Sigmoid colon (tissue), 7 donors: ENCODE measurements around the gene SLC5A1. TPM values are rescaled to one million over a fixed set of nuclear protein-coding genes. Genes with fewer than 3 reads are reported as not detected.

Experiments
- DNase-seq: peaks from one replicate; pipeline ENCODE4 v3.0.0-alpha.2; 2019
- H3K27ac ChIP-seq, 4 donors: fragments of 200-600 bp; sonication (generic); one replicate each; pipeline ENCODE4 v1.5.1; 2016 to 2019; ENCODE audit warnings: mild to moderate bottlenecking in 1 of 4
- H3K27me3 ChIP-seq, 3 donors: fragments of 200-600 bp; sonication (generic); one replicate each; pipeline ENCODE4 v1.5.1; 2019; ENCODE audit warnings: mild to moderate bottlenecking in 1 of 3
- H3K36me3 ChIP-seq, 4 donors: fragments of 200-600 bp; sonication (generic); one replicate each; pipeline ENCODE4 v1.5.1; 2016 to 2019
- H3K4me1 ChIP-seq, 4 donors: fragments of 200-600 bp; sonication (generic); one replicate each; pipeline ENCODE4 v1.5.1; 2017 to 2019
- H3K4me3 ChIP-seq, 4 donors: fragments of 200-600 bp; sonication (generic); one replicate each; pipeline ENCODE4 v1.5.1; 2017 to 2019; ENCODE audit warnings: mild to moderate bottlenecking in 2 of 4, moderate library complexity in 1 of 4
- H3K9me3 ChIP-seq, 4 donors: fragments of 200-600 bp in 3 of 4; sonication (generic) in 3 of 4; one replicate each; pipeline versions ENCODE4 v1.5.1 to v1.6.1; 2013 to 2019
- EP300 ChIP-seq, 4 donors: sonication (generic); formaldehyde crosslinking; IDR thresholded peaks; one replicate each; pipeline ENCODE4 v1.6.1; 2017; ENCODE audit warnings: antibody characterized with exemption in 4 of 4
- POLR2A ChIP-seq, 2 donors: fragments of 450-650 bp; IDR thresholded peaks; one replicate each; pipeline ENCODE4 v1.6.1; 2016; ENCODE audit warnings: antibody characterized with exemption in 2 of 2, mild to moderate bottlenecking in 2 of 2, moderate library complexity in 2 of 2
- POLR2AphosphoS5 ChIP-seq, 4 donors: sonication (generic); formaldehyde crosslinking; IDR thresholded peaks; one replicate each; pipeline ENCODE4 v1.6.1; 2017; ENCODE audit warnings: antibody characterized with exemption in 4 of 4
- WGBS, 2 donors: extraction: QIAGEN DNeasy Blood & Tissue Kit; methylation state at CpG; one replicate each; pipeline ENCODE4 v1.1.7; 2013; 5-methylcytosine and 5-hydroxymethylcytosine counted together
- intact Hi-C: fragments of 100-400 bp; cut with DNase I; formaldehyde crosslinking; loops from one replicate; pipeline ENCODE4 v1.15.1; 2023
- polyA plus RNA-seq, 3 donors: library from polyadenylated mRNA; stranded (reverse); fragments of 200-250 nt; gene quantifications; one replicate each; pipeline ENCODE4 v1.2.3, GENCODE V29; 2013
- total RNA-seq, 4 donors: library from RNA; depleted of rRNA; stranded (reverse); fragments of >200 nt; gene quantifications; one replicate each; pipeline ENCODE4 v1.1.0, GENCODE V29; 2016
- TF ChIP-seq, protein P1 (sequence below), 4 experiments: fragments of 450-650 bp in 3 of 4; fragments of 200-600 bp in 1 of 4; IDR thresholded peaks; one replicate each; pipeline ENCODE4 v1.5.1; 2016 to 2019; ENCODE audit warnings: antibody characterized with exemption in 4 of 4, mild to moderate bottlenecking in 3 of 4, moderate library complexity in 2 of 4
- donor health status: healthy with polysubstance abuse.
- donor health status: Bipolar disorder and iron deficiency.
- donor health status: healthy.

Gene SLC5A1
- total and polyA plus RNA-seq, 7 donors, result 2.4 to 28.8 (median 2.8) TPM; not detected in 4

DNA sequence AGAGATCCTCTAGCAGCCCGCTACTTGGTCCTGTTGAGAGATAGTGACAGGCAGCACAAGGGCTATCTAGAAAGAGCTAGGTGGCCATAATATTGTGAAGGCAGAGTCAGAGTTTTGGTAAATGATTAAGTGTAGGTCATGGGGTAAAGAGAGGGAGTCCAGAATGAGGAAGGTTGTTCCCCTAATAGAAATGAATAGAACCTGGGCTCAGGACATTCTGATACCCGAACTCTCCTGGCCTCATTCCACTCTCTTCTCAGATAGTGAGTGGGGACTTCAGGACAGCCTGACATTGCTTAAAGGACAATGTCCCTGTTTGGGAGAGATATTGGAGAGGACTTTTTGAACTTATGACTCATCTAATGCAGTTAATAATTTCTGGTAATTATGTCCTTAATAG lies 20.6 kb downstream of the SLC5A1 start:
- no peak overlapping the region for H3K4me3 ChIP-seq
- intact Hi-C loops, result no loop called here

DNA sequence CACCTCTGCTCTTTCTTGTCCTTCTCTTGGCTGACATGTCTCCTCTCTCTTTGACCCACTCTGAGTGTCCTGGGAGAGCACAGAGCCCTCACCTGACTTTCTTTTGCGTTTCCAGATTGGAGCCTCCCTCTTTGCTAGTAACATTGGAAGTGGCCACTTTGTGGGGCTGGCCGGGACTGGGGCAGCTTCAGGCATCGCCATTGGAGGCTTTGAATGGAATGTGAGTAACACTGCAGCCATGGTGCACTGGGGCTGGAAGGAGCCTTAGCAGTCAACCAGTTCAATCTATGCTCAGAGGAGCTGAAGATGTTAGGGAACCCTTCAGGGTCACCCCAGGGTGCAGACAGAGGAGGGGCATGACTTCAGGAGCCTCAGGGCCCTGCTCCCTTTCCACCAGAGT lies 23.8 kb downstream of the SLC5A1 start:
- 78 to 85% methylated on average over 3 of the region's 3 CpGs for WGBS, 2 donors
- no peaks in the 10 kb centered on the region for H3K36me3 ChIP-seq

More for the DNA sequence above, 20.6 kb downstream of the SLC5A1 start:
- no peak overlapping the region for H3K27ac ChIP-seq
- DNase-seq, result no peak
- H3K4me1 ChIP-seq, result peaks cover 0 to 8% (median 8%) of the 10 kb centered on the region in 4 donors
- no peak for TF ChIP-seq POLR2AphosphoS5 (IDR thresholded peaks at IDR 0.05)
- TF ChIP-seq, protein P1, sequence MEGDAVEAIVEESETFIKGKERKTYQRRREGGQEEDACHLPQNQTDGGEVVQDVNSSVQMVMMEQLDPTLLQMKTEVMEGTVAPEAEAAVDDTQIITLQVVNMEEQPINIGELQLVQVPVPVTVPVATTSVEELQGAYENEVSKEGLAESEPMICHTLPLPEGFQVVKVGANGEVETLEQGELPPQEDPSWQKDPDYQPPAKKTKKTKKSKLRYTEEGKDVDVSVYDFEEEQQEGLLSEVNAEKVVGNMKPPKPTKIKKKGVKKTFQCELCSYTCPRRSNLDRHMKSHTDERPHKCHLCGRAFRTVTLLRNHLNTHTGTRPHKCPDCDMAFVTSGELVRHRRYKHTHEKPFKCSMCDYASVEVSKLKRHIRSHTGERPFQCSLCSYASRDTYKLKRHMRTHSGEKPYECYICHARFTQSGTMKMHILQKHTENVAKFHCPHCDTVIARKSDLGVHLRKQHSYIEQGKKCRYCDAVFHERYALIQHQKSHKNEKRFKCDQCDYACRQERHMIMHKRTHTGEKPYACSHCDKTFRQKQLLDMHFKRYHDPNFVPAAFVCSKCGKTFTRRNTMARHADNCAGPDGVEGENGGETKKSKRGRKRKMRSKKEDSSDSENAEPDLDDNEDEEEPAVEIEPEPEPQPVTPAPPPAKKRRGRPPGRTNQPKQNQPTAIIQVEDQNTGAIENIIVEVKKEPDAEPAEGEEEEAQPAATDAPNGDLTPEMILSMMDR (IDR thresholded peaks at IDR 0.05), result no peak
- no peak for TF ChIP-seq POLR2A (IDR thresholded peaks at IDR 0.05)
- WGBS, 2 donors, result 82 to 94% methylated on average over 2 of the region's 2 CpGs
- H3K9me3 ChIP-seq, result no peaks in the 10 kb centered on the region
- H3K27me3 ChIP-seq, result no peaks in the 10 kb centered on the region
- no peaks in the 10 kb centered on the region for H3K36me3 ChIP-seq

DNA sequence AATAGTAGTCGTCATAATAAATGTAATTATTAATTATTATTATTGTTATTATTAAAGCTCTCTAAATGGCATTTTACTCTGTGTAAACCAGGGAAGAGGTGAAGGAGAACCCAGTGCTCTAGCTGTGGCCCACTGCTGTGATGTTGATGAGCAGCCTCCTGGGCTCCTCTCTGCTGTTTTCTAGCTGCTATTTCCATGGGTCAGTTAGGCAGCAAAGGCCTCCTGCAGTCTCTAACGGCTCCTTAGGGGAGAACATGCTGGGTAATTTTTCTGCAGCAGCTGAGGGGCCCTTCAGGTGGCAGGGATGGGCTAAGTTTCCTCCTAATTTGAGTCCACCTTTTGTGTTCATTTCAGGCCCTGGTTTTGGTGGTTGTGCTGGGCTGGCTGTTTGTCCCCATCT lies 24.6 kb downstream of the SLC5A1 start:
- DNase-seq, result no peak
- H3K27ac ChIP-seq, result no peak overlapping the region
- no peaks in the 10 kb centered on the region for H3K9me3 ChIP-seq
- H3K27me3 ChIP-seq, result no peaks in the 10 kb centered on the region
- whole genome bisulfite sequencing, 2 donors, result 50 to 59% methylated on average over 2 of the region's 2 CpGs
- no peak overlapping the region for H3K4me3 ChIP-seq
- intact Hi-C loops, result no loop called here
- no peaks in the 10 kb centered on the region for H3K36me3 ChIP-seq
- no peaks in the 10 kb centered on the region for H3K4me1 ChIP-seq
- TF ChIP-seq POLR2A (IDR thresholded peaks at IDR 0.05), result no peak
- TF ChIP-seq, protein P1 (IDR thresholded peaks at IDR 0.05), result no peak
- no peak for TF ChIP-seq EP300 (IDR thresholded peaks at IDR 0.05)
- no peak for TF ChIP-seq POLR2AphosphoS5 (IDR thresholded peaks at IDR 0.05)

More for the DNA sequence above, 23.8 kb downstream of the SLC5A1 start:
- H3K27me3 ChIP-seq, result no peaks in the 10 kb centered on the region
- TF ChIP-seq, protein P1 (IDR thresholded peaks at IDR 0.05), result no peak
- no peak for TF ChIP-seq POLR2AphosphoS5 (IDR thresholded peaks at IDR 0.05)
- no peak for TF ChIP-seq EP300 (IDR thresholded peaks at IDR 0.05)
- no peak for TF ChIP-seq POLR2A (IDR thresholded peaks at IDR 0.05)
- H3K27ac ChIP-seq, result no peak overlapping the region
- intact Hi-C loops, result no loop called here
- DNase-seq, result no peak
- H3K4me3 ChIP-seq, result no peak overlapping the region
- no peaks in the 10 kb centered on the region for H3K9me3 ChIP-seq
- H3K4me1 ChIP-seq, result no peaks in the 10 kb centered on the region

DNA sequence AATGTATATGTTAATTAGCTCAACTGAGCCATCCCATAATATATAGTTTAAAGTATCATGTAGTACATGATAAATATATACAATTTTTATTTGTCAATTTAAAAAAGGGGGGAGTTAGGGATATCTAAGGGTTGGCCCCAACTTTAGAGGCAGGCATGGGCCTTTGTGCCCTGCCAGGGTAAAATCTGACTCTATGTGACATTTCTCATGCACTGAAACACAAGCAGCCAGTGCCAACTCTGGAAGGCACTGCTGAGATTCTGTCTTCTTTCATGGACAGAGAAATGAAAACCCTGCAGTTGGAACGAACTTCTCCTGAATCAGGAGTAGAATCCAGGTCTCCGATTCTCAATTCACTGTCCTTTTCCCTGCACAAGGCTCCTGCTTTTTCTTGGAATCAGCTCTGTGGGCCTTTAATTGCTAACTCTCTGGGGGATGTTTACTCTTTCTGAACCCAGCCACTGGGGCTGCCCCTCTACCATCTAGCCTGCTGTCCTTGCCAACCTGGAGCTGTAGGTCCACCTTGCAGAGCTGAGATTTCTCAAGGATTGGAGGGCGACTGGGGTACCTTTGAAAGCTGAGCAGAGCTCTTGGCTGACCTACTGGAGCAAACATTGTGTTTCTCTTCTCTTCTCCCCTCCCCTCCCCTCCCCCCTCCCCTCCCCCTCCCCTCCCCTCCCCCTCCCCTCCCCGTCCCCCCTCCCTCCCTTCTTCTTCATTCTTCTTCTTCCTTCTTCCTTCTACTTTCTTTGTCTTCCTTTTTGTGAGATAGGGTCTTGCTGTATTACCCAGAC lies 26.7 kb downstream of the SLC5A1 start:
- H3K4me3 ChIP-seq, result no peak overlapping the region
- TF ChIP-seq, protein P1 (IDR thresholded peaks at IDR 0.05), result no peak
- TF ChIP-seq POLR2AphosphoS5 (IDR thresholded peaks at IDR 0.05) (no peak), POLR2A (IDR thresholded peaks at IDR 0.05) (no peak), EP300 (IDR thresholded peaks at IDR 0.05) (no peak)
- peaks cover 0 to 4% (median 0%) of the 10 kb centered on the region in 3 donors for H3K27me3 ChIP-seq
- no peak for DNase-seq
- no peaks in the 10 kb centered on the region for H3K36me3 ChIP-seq
- intact Hi-C loops, result no loop called here
- H3K9me3 ChIP-seq, result no peaks in the 10 kb centered on the region
- H3K27ac ChIP-seq, result no peak overlapping the region
- 87 to 91% methylated on average over 3 of the region's 4 CpGs for WGBS, 2 donors
- no peaks in the 10 kb centered on the region for H3K4me1 ChIP-seq
